ENCODE measurements around the gene FNDC10.

The FNDC10 gene

GRCh38 chr1:1598051-1598719 is 1.8 kb downstream of the FNDC10 start:
- TF ChIP-seq FOXM1 (IDR thresholded peaks at IDR 0.05; ENCODE audit: borderline replicate concordance, low read depth), result no peak
- no peak for TF ChIP-seq YY1 (IDR thresholded peaks at IDR 0.05; ENCODE audit: low read depth)
- no peak for TF ChIP-seq REST (IDR thresholded peaks at IDR 0.05; ENCODE audit: low read depth)
- no peak for TF ChIP-seq TAF1 (IDR thresholded peaks at IDR 0.05; ENCODE audit: low read depth)
- TF ChIP-seq CEBPB (IDR thresholded peaks at IDR 0.05), result no peak
- no peak for TF ChIP-seq NFIC (IDR thresholded peaks at IDR 0.05)
- TF ChIP-seq, protein P1, sequence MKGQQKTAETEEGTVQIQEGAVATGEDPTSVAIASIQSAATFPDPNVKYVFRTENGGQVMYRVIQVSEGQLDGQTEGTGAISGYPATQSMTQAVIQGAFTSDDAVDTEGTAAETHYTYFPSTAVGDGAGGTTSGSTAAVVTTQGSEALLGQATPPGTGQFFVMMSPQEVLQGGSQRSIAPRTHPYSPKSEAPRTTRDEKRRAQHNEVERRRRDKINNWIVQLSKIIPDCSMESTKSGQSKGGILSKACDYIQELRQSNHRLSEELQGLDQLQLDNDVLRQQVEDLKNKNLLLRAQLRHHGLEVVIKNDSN (IDR thresholded peaks at IDR 0.05), result no peak
- no peak for TF ChIP-seq RAD21 (IDR thresholded peaks at IDR 0.05; ENCODE audit: low read depth)
- no peak for TF ChIP-seq CREB1 (IDR thresholded peaks at IDR 0.05; ENCODE audit: low read depth)
- TF ChIP-seq EP300 (IDR thresholded peaks at IDR 0.05; ENCODE audit: borderline replicate concordance), result no peak
- no peak for TF ChIP-seq TCF12 (IDR thresholded peaks at IDR 0.05; ENCODE audit: low read depth)
- no peak for TF ChIP-seq ZBTB7A (IDR thresholded peaks at IDR 0.05; ENCODE audit: low read depth)

- TF ChIP-seq RAD21 (IDR thresholded peaks at IDR 0.05; ENCODE audit: low read depth) (peak; percentile 6; the same call in 1 of the 2 replicates), TAF1 (IDR thresholded peaks at IDR 0.05; ENCODE audit: low read depth) (no peak), CREB1 (IDR thresholded peaks at IDR 0.05; ENCODE audit: low read depth) (no peak)
These were observed 2.5 kb downstream of the FNDC10 start for GRCh38 chr1:1597275-1597930.

DNA sequence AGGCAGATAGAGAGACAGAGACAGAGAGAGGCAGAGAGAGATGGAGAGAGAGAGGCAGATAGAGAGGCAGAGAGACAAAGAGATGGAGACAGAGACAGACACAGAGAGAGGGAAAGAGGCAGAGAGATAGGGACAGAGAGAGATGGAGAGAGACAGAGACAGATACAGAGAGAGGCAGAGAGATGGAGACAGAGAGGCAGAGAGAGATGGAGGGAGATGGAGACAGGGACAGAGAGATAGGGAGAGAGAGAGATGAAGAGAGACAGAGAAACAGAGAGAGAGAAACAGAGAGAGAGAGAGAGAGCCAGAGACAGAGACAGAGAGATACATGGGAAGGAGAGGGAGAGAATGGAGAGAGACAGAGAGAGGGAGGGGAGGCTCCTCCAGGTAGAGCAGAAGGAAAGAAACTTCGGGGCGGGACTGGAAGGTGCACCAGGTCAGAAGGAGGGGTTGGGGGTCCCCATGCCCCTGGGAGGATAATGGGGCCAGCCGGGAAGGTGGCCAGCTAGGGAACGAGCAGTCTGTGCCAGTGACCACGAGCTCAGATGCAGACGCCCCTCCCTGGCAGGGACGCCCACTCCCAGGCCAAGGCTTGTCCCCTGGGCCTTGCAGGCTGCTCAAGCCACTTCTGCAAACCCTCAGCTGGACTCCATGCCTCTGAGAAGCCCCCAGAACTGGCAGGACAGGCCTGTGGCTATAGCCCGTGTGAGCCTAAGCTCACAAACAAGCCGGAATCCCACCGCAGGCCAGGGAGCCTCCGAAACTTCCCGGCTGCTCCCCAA is 3.3 kb downstream of the FNDC10 start:
- TF ChIP-seq CREB1 (IDR thresholded peaks at IDR 0.05; ENCODE audit: low read depth) (no peak), TEAD4 (IDR thresholded peaks at IDR 0.05) (no peak), EP300 (IDR thresholded peaks at IDR 0.05; ENCODE audit: borderline replicate concordance) (no peak), ZBTB7A (IDR thresholded peaks at IDR 0.05; ENCODE audit: low read depth) (no peak), REST (IDR thresholded peaks at IDR 0.05; ENCODE audit: low read depth) (no peak), TCF12 (IDR thresholded peaks at IDR 0.05; ENCODE audit: low read depth) (no peak), CEBPB (IDR thresholded peaks at IDR 0.05) (no peak), NFIC (IDR thresholded peaks at IDR 0.05) (no peak), RAD21 (IDR thresholded peaks at IDR 0.05; ENCODE audit: low read depth) (no peak), TAF1 (IDR thresholded peaks at IDR 0.05; ENCODE audit: low read depth) (no peak)
- TF ChIP-seq, protein P2, sequence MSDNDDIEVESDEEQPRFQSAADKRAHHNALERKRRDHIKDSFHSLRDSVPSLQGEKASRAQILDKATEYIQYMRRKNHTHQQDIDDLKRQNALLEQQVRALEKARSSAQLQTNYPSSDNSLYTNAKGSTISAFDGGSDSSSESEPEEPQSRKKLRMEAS (IDR thresholded peaks at IDR 0.05), result no peak

GRCh38 chr1:1594602-1595260 is 5.2 kb downstream of the FNDC10 start:
- TF ChIP-seq TAF1 (IDR thresholded peaks at IDR 0.05; ENCODE audit: low read depth) (no peak), TCF12 (IDR thresholded peaks at IDR 0.05; ENCODE audit: low read depth) (no peak), RAD21 (IDR thresholded peaks at IDR 0.05; ENCODE audit: low read depth) (no peak), EGR1 (IDR thresholded peaks at IDR 0.05) (no peak), CREB1 (IDR thresholded peaks at IDR 0.05; ENCODE audit: low read depth) (no peak), NFIC (IDR thresholded peaks at IDR 0.05) (no peak), TEAD4 (IDR thresholded peaks at IDR 0.05) (no peak), REST (IDR thresholded peaks at IDR 0.05; ENCODE audit: low read depth) (no peak)
- TF ChIP-seq, protein P1 (IDR thresholded peaks at IDR 0.05), result no peak

Measured in Ishikawa (cell line).